K562 (cell line): ENCODE measurements around the gene CBX3. TPM values are rescaled to one million over a fixed set of nuclear protein-coding genes. Genes with fewer than 3 reads are reported as not detected.

Experiments
- ARHGAP35 ChIP-seq: fragments of 450-650 bp; IDR thresholded peaks from 2 replicates; pipeline ENCODE4 v1.6.1; 2018; ENCODE audit not compliant: partially characterized antibody
- FOXK2 ChIP-seq, 2 experiments: fragments of 450-650 bp; IDR thresholded peaks in 1 of 2; conservative IDR thresholded peaks in 1 of 2; 2 replicates each; pipeline ENCODE4 v1.6.1; 2016; ENCODE audit warnings: low read depth in 2 of 2, mild to moderate bottlenecking in 1 of 2
- HIVEP1 ChIP-seq: fragments of 250-450 bp; sonication (Bioruptor Pico); IDR thresholded peaks from 2 replicates; pipeline ENCODE4 v1.4.0; 2020; ENCODE audit warnings: mild to moderate bottlenecking
- PYGO2 ChIP-seq: fragments of 450-650 bp; IDR thresholded peaks from 2 replicates; pipeline ENCODE4 v1.6.1; 2016; ENCODE audit warnings: mild to moderate bottlenecking, missing genetic modification characterization, moderate library complexity, missing compliant biosample characterization
- ZBTB5 ChIP-seq: fragments of 450-650 bp; IDR thresholded peaks from 2 replicates; pipeline ENCODE4 v1.6.1; 2017; ENCODE audit warnings: antibody characterized with exemption
- ZNF3 ChIP-seq: fragments of 250-450 bp; sonication (Bioruptor Pico); IDR thresholded peaks from 2 replicates; pipeline ENCODE4 v1.5.0; 2021; ENCODE audit warnings: mild to moderate bottlenecking, moderate library complexity
- ZNF444 ChIP-seq: fragments of 250-450 bp; sonication (Bioruptor Pico); IDR thresholded peaks from 2 replicates; pipeline ENCODE4 v1.4.0; 2020; ENCODE audit warnings: mild to moderate bottlenecking, moderate library complexity
- polyA plus RNA-seq, 8 experiments: library from polyadenylated mRNA; depleted of rRNA in 4 of 8; stranded (reverse) in 5 of 8; unstranded in 3 of 8; fragments of >200 nt; fragmentation: Nextera tagmentation in 2 of 8; fragmentation: Illumina TruSeq in 1 of 8; extraction: Ambion mirVana in 2 of 8; extraction: Trizol in 1 of 8; gene quantifications; 2 replicates each; pipeline versions ENCODE4 v1.2.1 to v1.2.3, GENCODE V29; 2011 to 2014; ENCODE audit warnings: inconsistent platforms in 1 of 8, missing spikeins in 1 of 8
- total RNA-seq, 7 experiments: library from RNA; depleted of rRNA in 6 of 7; stranded (reverse); fragments of >200 nt in 6 of 7; fragmentation: Illumina TruSeq in 2 of 7; extraction: Trizol in 2 of 7; gene quantifications; 2 replicates each; pipeline versions ENCODE4 v1.2.1 to v1.2.3, GENCODE V29; 2011 to 2021; ENCODE audit warnings: low replicate concordance in 1 of 7

The CBX3 gene
- total and polyA plus RNA-seq, 9 of the 15 experiments (the other 6 are each of a cell fraction or from before 2014, with no cell fraction given), result 198 to 413 (median 328) TPM

GRCh38 chr7:26201247-26202018, at the start of gene CBX3 (continued):
- TF ChIP-seq FOXK2 (conservative IDR thresholded peaks at IDR 0.05 in 1 of 2, IDR thresholded peaks at IDR 0.05 in 1 of 2; ENCODE audit: low read depth in 2 of 2), result peak in 1 of 2 experiments; percentile 60; a peak in 1 of 4 replicates
- TF ChIP-seq HIVEP1 (CRISPR knock-in tag), result 0 out of 2 replicates have a peak, but pooled peaks have one; percentile 25
- TF ChIP-seq ARHGAP35, result no peak
- TF ChIP-seq ZNF444, result peak; percentile 93
- TF ChIP-seq PYGO2 (tag), result no peak; the same call in 1 of the 2 replicates
- no peak for TF ChIP-seq ZNF3 (CRISPR knock-in tag)
- no peak for TF ChIP-seq ZBTB5
- TF ChIP-seq, all 486 proteins: peak for 141
